Transverse colon (tissue), 4 donors: ENCODE results near the gene SLC4A4.

Experiments used
- EP300 ChIP-seq: sonication (generic); formaldehyde crosslinking; IDR thresholded peaks from one replicate; pipeline ENCODE4 v1.6.1; 2017; ENCODE audit warnings: antibody characterized with exemption, low read depth
- POLR2A ChIP-seq: fragments of 450-650 bp; IDR thresholded peaks from one replicate; pipeline ENCODE4 v1.6.1; 2016; ENCODE audit warnings: antibody characterized with exemption, mild to moderate bottlenecking, moderate library complexity
- POLR2AphosphoS5 ChIP-seq, 3 donors: sonication (generic); formaldehyde crosslinking; IDR thresholded peaks; one replicate each; pipeline ENCODE4 v1.6.1; 2016; ENCODE audit warnings: antibody characterized with exemption in 3 of 3
- TF ChIP-seq, protein P1 (sequence below), 5 experiments: fragments of 200-600 bp in 3 of 5; fragments of 450-650 bp in 2 of 5; sonication (generic) in 3 of 5; IDR thresholded peaks; 1 replicate in 2 of 5; 2 replicates in 3 of 5; pipeline ENCODE4 v1.5.1; 2016 to 2017; ENCODE audit warnings: antibody characterized with exemption in 5 of 5, inconsistent platforms in 3 of 5, mild to moderate bottlenecking in 2 of 5, moderate library complexity in 1 of 5

DNA sequence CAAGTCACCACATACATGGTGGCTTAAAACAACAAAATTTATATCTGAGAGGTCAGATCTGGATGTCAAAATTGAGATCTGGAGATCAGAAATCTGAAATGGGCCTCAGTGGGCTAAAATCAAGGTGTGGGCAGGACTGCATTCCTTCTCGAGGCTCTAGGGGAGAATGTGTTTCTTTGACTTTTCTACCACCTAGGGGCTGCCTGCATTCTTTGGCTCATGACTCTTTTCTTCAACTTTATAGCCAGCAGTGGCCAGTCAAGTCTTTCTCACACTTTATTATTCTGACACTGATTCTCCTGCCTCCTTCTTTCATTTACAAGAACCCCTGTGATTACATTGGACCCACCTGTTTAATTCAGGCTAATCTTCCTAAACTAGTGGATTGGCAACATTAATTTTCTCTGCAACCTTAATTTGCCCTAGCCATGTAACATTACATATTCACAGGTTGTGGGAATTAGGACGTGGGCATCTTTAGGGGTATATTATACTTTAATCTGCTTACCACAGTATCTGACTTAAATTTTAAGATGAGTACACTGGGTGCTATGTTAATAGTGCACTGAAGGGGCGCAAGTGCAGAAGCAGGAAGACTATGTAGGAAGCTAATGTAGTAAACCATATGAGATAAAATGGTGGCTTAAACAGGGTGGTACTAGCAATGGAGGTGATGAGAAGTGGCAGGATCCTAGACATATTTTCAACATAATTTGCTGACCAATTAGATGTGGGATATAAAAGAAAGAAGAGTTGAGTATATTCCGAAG lies 188.0 kb downstream of the SLC4A4 start:
- TF ChIP-seq, protein P1, sequence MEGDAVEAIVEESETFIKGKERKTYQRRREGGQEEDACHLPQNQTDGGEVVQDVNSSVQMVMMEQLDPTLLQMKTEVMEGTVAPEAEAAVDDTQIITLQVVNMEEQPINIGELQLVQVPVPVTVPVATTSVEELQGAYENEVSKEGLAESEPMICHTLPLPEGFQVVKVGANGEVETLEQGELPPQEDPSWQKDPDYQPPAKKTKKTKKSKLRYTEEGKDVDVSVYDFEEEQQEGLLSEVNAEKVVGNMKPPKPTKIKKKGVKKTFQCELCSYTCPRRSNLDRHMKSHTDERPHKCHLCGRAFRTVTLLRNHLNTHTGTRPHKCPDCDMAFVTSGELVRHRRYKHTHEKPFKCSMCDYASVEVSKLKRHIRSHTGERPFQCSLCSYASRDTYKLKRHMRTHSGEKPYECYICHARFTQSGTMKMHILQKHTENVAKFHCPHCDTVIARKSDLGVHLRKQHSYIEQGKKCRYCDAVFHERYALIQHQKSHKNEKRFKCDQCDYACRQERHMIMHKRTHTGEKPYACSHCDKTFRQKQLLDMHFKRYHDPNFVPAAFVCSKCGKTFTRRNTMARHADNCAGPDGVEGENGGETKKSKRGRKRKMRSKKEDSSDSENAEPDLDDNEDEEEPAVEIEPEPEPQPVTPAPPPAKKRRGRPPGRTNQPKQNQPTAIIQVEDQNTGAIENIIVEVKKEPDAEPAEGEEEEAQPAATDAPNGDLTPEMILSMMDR (IDR thresholded peaks at IDR 0.05): no peak
- TF ChIP-seq POLR2AphosphoS5 (IDR thresholded peaks at IDR 0.05) (no peak), POLR2A (no peak), EP300 (no peak)
